HepG2 (cell line): ENCODE results near the gene PIK3R1.

Source experiments
- MYNN ChIP-seq: sonication (generic); formaldehyde crosslinking; IDR thresholded peaks from 2 replicates; pipeline ENCODE4 v1.4.0; 2020; ENCODE audit warnings: mild to moderate bottlenecking, low read depth, missing genetic modification reagents
- RBM39 ChIP-seq: fragments of 200-400 bp; formaldehyde crosslinking; IDR thresholded peaks from one replicate; pipeline ENCODE4 v1.6.1; 2018; ENCODE audit warnings: antibody characterized with exemption, mild to moderate bottlenecking, low read depth, low read length; ENCODE audit not compliant: poor library complexity, severe bottlenecking

- TF ChIP-seq RBM39 (no peak), MYNN (CRISPR knock-in tag) (no peak)
Observed at GRCh38 chr5:68325065-68325580, 109.6 kb downstream of the PIK3R1 start.
